Suprapubic skin (tissue), 4 donors: ENCODE results near the gene PLAC9. TPM values are rescaled to one million over a fixed set of nuclear protein-coding genes. Genes with fewer than 3 reads are reported as not detected.
A peak's percentile ranks its signal among the peaks of the same experiment; 100 is the strongest.

Source experiments
- DNase-seq, 2 donors: peaks; one replicate each; pipeline ENCODE4 v3.0.0-alpha.2; 2019; ENCODE audit warnings: low spot score in 2 of 2
- H3K27ac ChIP-seq: fragments of 200-600 bp; sonication (generic); one replicate; pipeline ENCODE4 v1.5.1; 2019
- H3K27me3 ChIP-seq: fragments of 200-600 bp; sonication (generic); one replicate; pipeline ENCODE4 v1.5.1; 2019
- H3K36me3 ChIP-seq: fragments of 200-600 bp; sonication (generic); one replicate; pipeline ENCODE4 v1.5.1; 2019
- H3K4me1 ChIP-seq: fragments of 200-600 bp; sonication (generic); one replicate; pipeline ENCODE4 v1.5.1; 2019
- H3K4me3 ChIP-seq: fragments of 200-600 bp; sonication (generic); one replicate; pipeline ENCODE4 v1.5.1; 2019; ENCODE audit warnings: mild to moderate bottlenecking
- H3K9me3 ChIP-seq: fragments of 200-600 bp; sonication (generic); one replicate; pipeline ENCODE4 v1.5.1; 2019
- CTCF ChIP-seq, 2 donors: fragments of 200-600 bp in 1 of 2; fragments of 450-650 bp in 1 of 2; sonication (generic) in 1 of 2; IDR thresholded peaks; one replicate each; pipeline ENCODE4 v1.5.1; 2016 to 2019; ENCODE audit warnings: antibody characterized with exemption in 2 of 2, mild to moderate bottlenecking in 1 of 2, moderate library complexity in 1 of 2
- EP300 ChIP-seq: sonication (generic); formaldehyde crosslinking; IDR thresholded peaks from one replicate; pipeline ENCODE4 v1.6.1; 2017; ENCODE audit warnings: antibody characterized with exemption
- POLR2A ChIP-seq, 2 donors: fragments of 450-650 bp; IDR thresholded peaks; one replicate each; pipeline ENCODE4 v1.6.1; 2017; ENCODE audit warnings: antibody characterized with exemption in 2 of 2, mild to moderate bottlenecking in 2 of 2, moderate library complexity in 2 of 2
- POLR2AphosphoS5 ChIP-seq, 3 donors: sonication (generic); formaldehyde crosslinking; IDR thresholded peaks; one replicate each; pipeline ENCODE4 v1.6.1; 2017; ENCODE audit warnings: antibody characterized with exemption in 3 of 3
- WGBS: methylation state at CpG from one replicate; pipeline ENCODE4 v1.1.5; 2018; 5-methylcytosine and 5-hydroxymethylcytosine counted together
- total RNA-seq, 4 donors: library from RNA; depleted of rRNA; stranded (reverse); fragments of >200 nt; gene quantifications; one replicate each; pipeline ENCODE4 v1.1.0, GENCODE V29; 2016

PLAC9 gene
- total RNA-seq, 4 donors from 2014 or later, result 5.6 to 18.5 (median 9.2) TPM

GRCh38 chr10:80168162-80168511 is 35.6 kb downstream of the PLAC9 start:
- Histone ChIP-seq H3K27ac (no peak overlapping the region), H3K27me3 (no peaks in the 10 kb centered on the region), H3K4me1 (peaks cover 74% of the 10 kb centered on the region), H3K36me3 (peaks cover 49% of the 10 kb centered on the region), H3K4me3 (no peak overlapping the region), H3K9me3 (no peaks in the 10 kb centered on the region)
- no peak for DNase-seq
- 52% methylated on average over 7 of the region's 7 CpGs for WGBS
- TF ChIP-seq EP300 (no peak), CTCF (IDR thresholded peaks at IDR 0.05) (no peak), POLR2AphosphoS5 (IDR thresholded peaks at IDR 0.05) (no peak), POLR2A (IDR thresholded peaks at IDR 0.05) (no peak)

- Histone ChIP-seq H3K36me3 (peaks cover 42% of the 10 kb centered on the region), H3K27me3 (no peaks in the 10 kb centered on the region), H3K4me1 (peaks cover 76% of the 10 kb centered on the region), H3K4me3 (no peak overlapping the region), H3K9me3 (no peaks in the 10 kb centered on the region), H3K27ac (peak overlapping the region; percentile 32)
- TF ChIP-seq POLR2A (IDR thresholded peaks at IDR 0.05), result no peak
- TF ChIP-seq CTCF (IDR thresholded peaks at IDR 0.05), result no peak
- no peak for TF ChIP-seq POLR2AphosphoS5 (IDR thresholded peaks at IDR 0.05)
- TF ChIP-seq EP300, result no peak
- WGBS, result 83% methylated on average over 12 of the region's 13 CpGs
- DNase-seq, result no peak
Observed at GRCh38 chr10:80168679-80169380, 36.3 kb downstream of the PLAC9 start.

GRCh38 chr10:80170026-80170425 is 37.5 kb downstream of the PLAC9 start:
- no peak for DNase-seq
- Histone ChIP-seq H3K9me3 (no peaks in the 10 kb centered on the region), H3K4me1 (peaks cover 65% of the 10 kb centered on the region), H3K27me3 (no peaks in the 10 kb centered on the region), H3K36me3 (peaks cover 38% of the 10 kb centered on the region), H3K4me3 (no peak overlapping the region), H3K27ac (no peak overlapping the region)
- 53% methylated on average over 4 of the region's 4 CpGs for WGBS
- TF ChIP-seq POLR2AphosphoS5 (IDR thresholded peaks at IDR 0.05), result no peak

- no peak for DNase-seq
- WGBS, result 95% methylated on average over 9 of the region's 10 CpGs
- H3K36me3 ChIP-seq, result peaks cover 33% of the 10 kb centered on the region
Observed at GRCh38 chr10:80170641-80171040, 38.1 kb downstream of the PLAC9 start.

GRCh38 chr10:80171248-80171660 is 38.7 kb downstream of the PLAC9 start:
- H3K4me1 ChIP-seq, result peaks cover 53% of the 10 kb centered on the region
- peaks cover 31% of the 10 kb centered on the region for H3K36me3 ChIP-seq
- DNase-seq, result no peak
- no peaks in the 10 kb centered on the region for H3K27me3 ChIP-seq
- TF ChIP-seq CTCF (IDR thresholded peaks at IDR 0.05), result no peak
- H3K27ac ChIP-seq, result no peak overlapping the region
- H3K9me3 ChIP-seq, result no peaks in the 10 kb centered on the region
- H3K4me3 ChIP-seq, result no peak overlapping the region
- 89% methylated on average over 7 of the region's 7 CpGs for WGBS

More at GRCh38 chr10:80170641-80171040, 38.1 kb downstream of the PLAC9 start:
- H3K4me1 ChIP-seq, result peaks cover 59% of the 10 kb centered on the region
- TF ChIP-seq EP300 (no peak), POLR2AphosphoS5 (IDR thresholded peaks at IDR 0.05) (no peak), CTCF (IDR thresholded peaks at IDR 0.05) (no peak), POLR2A (IDR thresholded peaks at IDR 0.05) (no peak)
- H3K27me3 ChIP-seq, result no peaks in the 10 kb centered on the region
- H3K9me3 ChIP-seq, result no peaks in the 10 kb centered on the region
- H3K27ac ChIP-seq, result no peak overlapping the region
- H3K4me3 ChIP-seq, result no peak overlapping the region

- Histone ChIP-seq H3K9me3 (no peaks in the 10 kb centered on the region), H3K4me1 (peaks cover 44% of the 10 kb centered on the region), H3K27me3 (no peaks in the 10 kb centered on the region), H3K27ac (no peak overlapping the region), H3K4me3 (no peak overlapping the region), H3K36me3 (peaks cover 31% of the 10 kb centered on the region)
- TF ChIP-seq EP300, result no peak
- 13% methylated on average over 3 of the region's 5 CpGs for WGBS
- DNase-seq, result no peak
Observed at GRCh38 chr10:80172896-80173295, 40.4 kb downstream of the PLAC9 start.
